Right lobe of liver (tissue), 6 donors: ENCODE results near the gene PMF1. TPM values are rescaled to one million over a fixed set of nuclear protein-coding genes. Genes with fewer than 3 reads are reported as not detected.

Experiments
- ATAC-seq, 4 donors: fragments of 200-7000 bp; cut with Tn5 transposase; one replicate each; pipeline ENCODE4 v1.9.1; 2020; ENCODE audit warnings: mild to moderate bottlenecking in 4 of 4, moderate library complexity in 4 of 4
- DNase-seq, 3 donors: peaks; one replicate each; pipeline ENCODE4 v3.0.0-alpha.2; 2020
- H3K27ac ChIP-seq, 3 donors: fragments of 200-600 bp; one replicate each; pipeline ENCODE4 v1.8.0; 2022
- H3K27me3 ChIP-seq, 2 donors: fragments of 200-600 bp; one replicate each; pipeline ENCODE4 v1.8.0; 2022
- H3K36me3 ChIP-seq, 4 donors: fragments of 200-600 bp; sonication (generic) in 1 of 4; one replicate each; pipeline versions ENCODE4 v1.5.1 to v1.8.0; 2017 to 2022; ENCODE audit warnings: control low read depth in 1 of 4
- H3K4me1 ChIP-seq, 4 donors: fragments of 200-600 bp; sonication (generic) in 1 of 4; one replicate each; pipeline versions ENCODE4 v1.5.1 to v1.8.0; 2017 to 2022; ENCODE audit warnings: control low read depth in 1 of 4
- H3K4me3 ChIP-seq, 3 donors: fragments of 200-600 bp; one replicate each; pipeline ENCODE4 v1.8.0; 2022
- H3K9me3 ChIP-seq, 4 donors: fragments of 200-600 bp; sonication (generic) in 1 of 4; one replicate each; pipeline versions ENCODE4 v1.5.1 to v1.8.0; 2017 to 2022; ENCODE audit warnings: control low read depth in 1 of 4
- POLR2A ChIP-seq: fragments of 450-650 bp; IDR thresholded peaks from one replicate; pipeline ENCODE4 v1.6.1; 2017; ENCODE audit warnings: antibody characterized with exemption, mild to moderate bottlenecking
- WGBS: methylation state at CpG from one replicate; pipeline ENCODE4 v1.1.6; 2018; ENCODE audit warnings: low coverage, low lambda C conversion rate; ENCODE audit not compliant: insufficient coverage; ENCODE audit errors: missing lambda C conversion rate; 5-methylcytosine and 5-hydroxymethylcytosine counted together
- intact Hi-C, 2 donors: fragments of 100-400 bp; cut with DNase I; formaldehyde crosslinking; loops; one replicate each; pipeline versions ENCODE4 v1.11.2 to v1.14.1; 2022
- total RNA-seq, 6 experiments: library from RNA; depleted of rRNA in 2 of 6; stranded (reverse); fragments of >200 nt in 2 of 6; fragmentation: NEBNext Ultra II Directional in 3 of 6; extraction: Animal tissue kit (Norgen Biotek cat#: 25700) in 3 of 6; gene quantifications; one replicate each; pipeline versions ENCODE4 v1.1.0 to v1.2.4, GENCODE V29; 2016 to 2023
- TF ChIP-seq, protein P1 (sequence below), 4 donors: fragments of 200-600 bp in 3 of 4; fragments of 450-650 bp in 1 of 4; IDR thresholded peaks; one replicate each; pipeline versions ENCODE4 v1.5.1 to v1.8.0; 2016 to 2022; ENCODE audit warnings: antibody characterized with exemption in 4 of 4, mild to moderate bottlenecking in 2 of 4
- donor health status: DM: no; HTN: yes; CAD: no.
- donor health status: DM: no; HTN: no; CAD: no.
- donor health status: DM: no; HTN: no; CAD: no.
- donor health status: DM: no; HTN: yes; CAD: no.
- donor health status: DM: no; HTN: yes; CAD: no.

PMF1 gene
- total RNA-seq, 6 experiments from 2014 or later: 21.8 to 33.8 (median 24.8) TPM

GRCh38 chr1:156233426-156234127 lies 20.8 kb downstream of the PMF1 start:
- H3K36me3 ChIP-seq: peaks cover 0 to 38% (median 21%) of the 10 kb centered on the region in 4 donors
- WGBS: 88% methylated on average over 5 of the region's 5 CpGs
- no peak overlapping the region for H3K27ac ChIP-seq
- intact Hi-C loops: no loop called here
- no peaks in the 10 kb centered on the region for H3K27me3 ChIP-seq
- H3K4me1 ChIP-seq: no peaks in the 10 kb centered on the region
- ATAC-seq: no peak
- TF ChIP-seq, protein P1, sequence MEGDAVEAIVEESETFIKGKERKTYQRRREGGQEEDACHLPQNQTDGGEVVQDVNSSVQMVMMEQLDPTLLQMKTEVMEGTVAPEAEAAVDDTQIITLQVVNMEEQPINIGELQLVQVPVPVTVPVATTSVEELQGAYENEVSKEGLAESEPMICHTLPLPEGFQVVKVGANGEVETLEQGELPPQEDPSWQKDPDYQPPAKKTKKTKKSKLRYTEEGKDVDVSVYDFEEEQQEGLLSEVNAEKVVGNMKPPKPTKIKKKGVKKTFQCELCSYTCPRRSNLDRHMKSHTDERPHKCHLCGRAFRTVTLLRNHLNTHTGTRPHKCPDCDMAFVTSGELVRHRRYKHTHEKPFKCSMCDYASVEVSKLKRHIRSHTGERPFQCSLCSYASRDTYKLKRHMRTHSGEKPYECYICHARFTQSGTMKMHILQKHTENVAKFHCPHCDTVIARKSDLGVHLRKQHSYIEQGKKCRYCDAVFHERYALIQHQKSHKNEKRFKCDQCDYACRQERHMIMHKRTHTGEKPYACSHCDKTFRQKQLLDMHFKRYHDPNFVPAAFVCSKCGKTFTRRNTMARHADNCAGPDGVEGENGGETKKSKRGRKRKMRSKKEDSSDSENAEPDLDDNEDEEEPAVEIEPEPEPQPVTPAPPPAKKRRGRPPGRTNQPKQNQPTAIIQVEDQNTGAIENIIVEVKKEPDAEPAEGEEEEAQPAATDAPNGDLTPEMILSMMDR (IDR thresholded peaks at IDR 0.05): no peak
- no peak for TF ChIP-seq POLR2A
- no peak overlapping the region for H3K4me3 ChIP-seq
- H3K9me3 ChIP-seq: no peaks in the 10 kb centered on the region
- no peak for DNase-seq

DNA sequence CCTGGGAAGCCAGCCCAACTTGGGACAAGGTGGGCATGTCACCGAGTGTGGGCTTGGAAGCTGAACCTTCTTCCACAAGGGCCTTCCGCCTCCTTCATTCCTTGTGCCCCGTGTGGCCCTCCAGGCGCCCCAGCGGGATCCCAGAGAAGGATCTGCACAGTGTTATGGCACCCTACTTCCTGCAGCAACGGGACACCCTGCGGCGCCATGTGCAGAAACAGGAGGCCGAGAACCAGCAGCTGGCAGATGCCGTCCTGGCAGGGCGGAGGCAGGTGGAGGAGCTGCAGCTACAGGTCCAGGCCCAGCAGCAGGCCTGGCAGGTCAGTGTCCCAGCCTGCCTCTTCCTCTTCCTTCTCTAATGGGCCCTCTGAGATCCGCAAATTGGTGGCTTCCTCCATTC lies 23.4 kb downstream of the PMF1 start:
- Histone ChIP-seq H3K4me1 (no peaks in the 10 kb centered on the region), H3K9me3 (no peaks in the 10 kb centered on the region), H3K36me3 (peaks cover 0 to 49% (median 23%) of the 10 kb centered on the region in 4 donors), H3K27me3 (no peaks in the 10 kb centered on the region), H3K27ac (no peak overlapping the region), H3K4me3 (no peak overlapping the region)
- no peak for DNase-seq
- no peak for ATAC-seq
- 96% methylated on average over 4 of the region's 12 CpGs for WGBS
- TF ChIP-seq, protein P1 (IDR thresholded peaks at IDR 0.05): no peak
- TF ChIP-seq POLR2A: no peak
- intact Hi-C loops: no loop called here

DNA sequence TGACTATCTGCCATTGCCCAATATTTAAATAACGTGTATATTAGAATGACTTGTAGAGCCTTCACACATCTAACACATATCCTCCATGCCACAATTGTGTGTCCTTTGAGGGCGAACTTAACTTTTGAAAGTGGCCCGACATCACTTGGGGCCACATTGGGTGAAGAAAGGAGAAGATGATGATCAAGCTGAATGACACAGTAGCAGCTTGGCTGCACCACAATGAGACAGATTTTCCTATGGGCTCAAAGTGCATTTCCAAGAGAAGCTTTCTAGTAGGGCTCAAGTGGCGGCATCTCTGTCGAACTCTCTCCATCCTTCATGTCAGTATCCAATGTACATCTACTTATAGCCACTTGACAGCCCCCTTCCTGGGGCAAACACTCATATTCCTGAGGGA lies 25.4 kb downstream of the PMF1 start:
- WGBS: 86% methylated on average over 4 of the region's 5 CpGs
- no peak for TF ChIP-seq POLR2A
- TF ChIP-seq, protein P1 (IDR thresholded peaks at IDR 0.05): no peak
- intact Hi-C loops: no loop called here

GRCh38 chr1:156241311-156241811 lies 28.6 kb downstream of the PMF1 start:
- intact Hi-C loops: loop anchor here in 1 of 2 donors (10.0 kb wide), 1 partner anchor 107 kb away; no protein-coding TSS in a partner anchor
- peaks cover 0 to 10% (median 0%) of the 10 kb centered on the region in 4 donors for H3K4me1 ChIP-seq
- ATAC-seq: no peak
- H3K27me3 ChIP-seq: no peaks in the 10 kb centered on the region
- 20% methylated on average over 1 of the region's 15 CpGs for WGBS
- H3K27ac ChIP-seq: no peak overlapping the region
- DNase-seq: no peak
- peaks cover 0 to 32% (median 16%) of the 10 kb centered on the region in 4 donors for H3K36me3 ChIP-seq
- TF ChIP-seq, protein P1 (IDR thresholded peaks at IDR 0.05): no peak
- no peak for TF ChIP-seq POLR2A
- H3K9me3 ChIP-seq: no peaks in the 10 kb centered on the region
- no peak overlapping the region for H3K4me3 ChIP-seq

More for the DNA sequence above, 25.4 kb downstream of the PMF1 start:
- Histone ChIP-seq H3K27me3 (no peaks in the 10 kb centered on the region), H3K4me1 (no peaks in the 10 kb centered on the region), H3K9me3 (no peaks in the 10 kb centered on the region), H3K27ac (no peak overlapping the region), H3K36me3 (peaks cover 0 to 49% (median 23%) of the 10 kb centered on the region in 4 donors), H3K4me3 (no peak overlapping the region)
- DNase-seq: no peak
- no peak for ATAC-seq
